Activated CD4-positive, alpha-beta T cell treated with anti-CD3 and anti-CD28 coated beads, Interleukin-2, amount 50 U/mL, for 4 hours (primary cell): ENCODE measurements around the gene YRDC.

ENCODE experiments used
- DNase-seq, 2 experiments: peaks; one replicate each; pipeline ENCODE4 v3.0.0-alpha.2; 2020

The YRDC gene

GRCh38 chr1:37764888-37765441 is 43.0 kb downstream of the YRDC start, which contains the start of gene EPHA10:
TSS of gene EPHA10 (minus strand) at chr1:37765120. CDS start at chr1:37765066, 54 bp downstream.
- no peak for DNase-seq

GRCh38 chr1:37764414-37764825 is 43.6 kb downstream of the YRDC start:
- DNase-seq, result no peak

GRCh38 chr1:37763791-37764413 is 44.1 kb downstream of the YRDC start:
- DNase-seq, result no peak

GRCh38 chr1:37762516-37762915 is 45.5 kb downstream of the YRDC start:
- no peak for DNase-seq

GRCh38 chr1:37761416-37762095 is 46.5 kb downstream of the YRDC start:
- DNase-seq, result no peak

- DNase-seq, result no peak
Observed at GRCh38 chr1:37759451-37759850, 48.6 kb downstream of the YRDC start.

GRCh38 chr1:37755951-37756560 is 52.0 kb downstream of the YRDC start:
- DNase-seq, result no peak

GRCh38 chr1:37755290-37755689 is 52.7 kb downstream of the YRDC start:
- no peak for DNase-seq

- no peak for DNase-seq
Observed at GRCh38 chr1:37753473-37754321, 54.3 kb downstream of the YRDC start.
